Measurements from ENCODE around the gene LGR6.

The LGR6 gene

GRCh38 chr1:202263628-202264027, 70.0 kb downstream of the LGR6 start:
- Histone ChIP-seq H3K27ac (ENCODE audit: low read length) (no peak overlapping the region), H3K9me2 (replicated peaks; ENCODE audit: insufficient read depth, low read length) (no peaks in the 10 kb centered on the region), H3K79me2 (ENCODE audit: low read length) (no peaks in the 10 kb centered on the region), H3K36me3 (replicated peaks; ENCODE audit: insufficient read depth, low read length) (no peaks in the 10 kb centered on the region), H3K9ac (ENCODE audit: low read length) (no peak overlapping the region), H2AFZ (ENCODE audit: low read length) (no peak overlapping the region), H3K27me3 (replicated peaks; ENCODE audit: insufficient read depth, low read length) (peaks cover 45% of the 10 kb centered on the region), H4K20me1 (ENCODE audit: insufficient read depth, low read length) (no peaks in the 10 kb centered on the region), H3F3A (ENCODE audit: insufficient read depth, low read length) (no peaks in the 10 kb centered on the region), H3K9me3 (replicated peaks; ENCODE audit: insufficient read depth, low read length) (no peaks in the 10 kb centered on the region), H3K4me1 (ENCODE audit: low read length) (no peaks in the 10 kb centered on the region), H3K4me3 (ENCODE audit: low read length) (no peak overlapping the region), H3K4me2 (ENCODE audit: low read depth, low read length) (no peak overlapping the region)
- DNase-seq = no peak
- TF ChIP-seq CTCF (IDR thresholded peaks at IDR 0.05; ENCODE audit: low read length) (no peak), EZH2phosphoT487 (IDR thresholded peaks at IDR 0.05; ENCODE audit: low read length) (no peak), EZH2 (optimal IDR thresholded peaks at IDR 0.05; ENCODE audit: low read depth, low read length) (no peak)

DNA sequence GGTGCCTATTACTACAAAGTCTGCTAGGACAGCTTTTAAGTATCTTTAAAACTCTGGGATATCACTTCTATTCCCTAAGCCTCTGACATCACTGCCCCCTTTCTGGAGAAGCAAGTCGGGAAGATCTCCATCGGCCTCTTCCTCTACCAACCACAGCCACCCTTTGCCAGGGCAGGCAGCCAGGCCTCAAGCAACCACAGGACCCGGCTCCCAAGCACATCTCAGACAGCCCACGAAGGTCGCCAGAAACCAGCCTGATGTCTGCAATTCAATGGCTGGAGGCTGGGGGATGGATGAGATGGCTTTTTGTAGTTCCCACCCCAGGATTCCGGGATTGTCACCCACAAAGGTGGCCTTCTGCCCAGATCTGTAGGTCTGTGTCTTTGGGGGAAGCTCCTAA, 70.7 kb downstream of the LGR6 start:
- Histone ChIP-seq H3K9ac (ENCODE audit: low read length) (no peak overlapping the region), H3K36me3 (replicated peaks; ENCODE audit: insufficient read depth, low read length) (no peaks in the 10 kb centered on the region), H3K79me2 (ENCODE audit: low read length) (no peaks in the 10 kb centered on the region), H3K4me1 (ENCODE audit: low read length) (no peaks in the 10 kb centered on the region), H2AFZ (ENCODE audit: low read length) (no peak overlapping the region), H3K4me3 (ENCODE audit: low read length) (no peak overlapping the region), H3K27ac (ENCODE audit: low read length) (no peak overlapping the region), H3K27me3 (replicated peaks; ENCODE audit: insufficient read depth, low read length) (peaks cover 46% of the 10 kb centered on the region), H3K9me2 (replicated peaks; ENCODE audit: insufficient read depth, low read length) (no peaks in the 10 kb centered on the region), H3K4me2 (ENCODE audit: low read depth, low read length) (no peak overlapping the region), H3F3A (ENCODE audit: insufficient read depth, low read length) (no peaks in the 10 kb centered on the region), H3K9me3 (replicated peaks; ENCODE audit: insufficient read depth, low read length) (no peaks in the 10 kb centered on the region), H4K20me1 (ENCODE audit: insufficient read depth, low read length) (no peaks in the 10 kb centered on the region)
- DNase-seq = no peak
- TF ChIP-seq EZH2 (optimal IDR thresholded peaks at IDR 0.05; ENCODE audit: low read depth, low read length) (no peak), EZH2phosphoT487 (IDR thresholded peaks at IDR 0.05; ENCODE audit: low read length) (no peak), CTCF (IDR thresholded peaks at IDR 0.05; ENCODE audit: low read length) (no peak)

- H3K36me3 ChIP-seq (replicated peaks; ENCODE audit: insufficient read depth, low read length) = no peaks in the 10 kb centered on the region
- H3K4me2 ChIP-seq (ENCODE audit: low read depth, low read length) = no peak overlapping the region
- DNase-seq = no peak
- no peak for TF ChIP-seq EZH2 (optimal IDR thresholded peaks at IDR 0.05; ENCODE audit: low read depth, low read length)
- TF ChIP-seq EZH2phosphoT487 (IDR thresholded peaks at IDR 0.05; ENCODE audit: low read length) = no peak
- no peak for TF ChIP-seq CTCF (IDR thresholded peaks at IDR 0.05; ENCODE audit: low read length)
- no peaks in the 10 kb centered on the region for H3F3A ChIP-seq (ENCODE audit: insufficient read depth, low read length)
- H3K9ac ChIP-seq (ENCODE audit: low read length) = no peak overlapping the region
- H3K4me3 ChIP-seq (ENCODE audit: low read length) = no peak overlapping the region
- no peak overlapping the region for H2AFZ ChIP-seq (ENCODE audit: low read length)
- H3K79me2 ChIP-seq (ENCODE audit: low read length) = no peaks in the 10 kb centered on the region
- no peaks in the 10 kb centered on the region for H3K9me3 ChIP-seq (replicated peaks; ENCODE audit: insufficient read depth, low read length)
- H4K20me1 ChIP-seq (ENCODE audit: insufficient read depth, low read length) = no peaks in the 10 kb centered on the region
- H3K27ac ChIP-seq (ENCODE audit: low read length) = no peak overlapping the region
- no peaks in the 10 kb centered on the region for H3K9me2 ChIP-seq (replicated peaks; ENCODE audit: insufficient read depth, low read length)
- H3K4me1 ChIP-seq (ENCODE audit: low read length) = no peaks in the 10 kb centered on the region
- peaks cover 51% of the 10 kb centered on the region for H3K27me3 ChIP-seq (replicated peaks; ENCODE audit: insufficient read depth, low read length)
Measured at GRCh38 chr1:202264726-202265125, 71.1 kb downstream of the LGR6 start.

All from MM.1S (cell line).